KBM-7 (cell line): ENCODE measurements around the gene TRHDE.

Experiments used
- DNase-seq: peaks from one replicate; pipeline ENCODE4 v3.0.0-alpha.2; 2015
- in situ Hi-C: fragments of 300-500 bp; cut with MboI; formaldehyde crosslinking; loops from 2 replicates; pipeline ENCODE4 v1.14.3; 2020; ENCODE audit warnings: low sequenced_read_pairs, low pct_unique_long_range_greater_than_20kb, mixed read lengths

The TRHDE gene

DNA sequence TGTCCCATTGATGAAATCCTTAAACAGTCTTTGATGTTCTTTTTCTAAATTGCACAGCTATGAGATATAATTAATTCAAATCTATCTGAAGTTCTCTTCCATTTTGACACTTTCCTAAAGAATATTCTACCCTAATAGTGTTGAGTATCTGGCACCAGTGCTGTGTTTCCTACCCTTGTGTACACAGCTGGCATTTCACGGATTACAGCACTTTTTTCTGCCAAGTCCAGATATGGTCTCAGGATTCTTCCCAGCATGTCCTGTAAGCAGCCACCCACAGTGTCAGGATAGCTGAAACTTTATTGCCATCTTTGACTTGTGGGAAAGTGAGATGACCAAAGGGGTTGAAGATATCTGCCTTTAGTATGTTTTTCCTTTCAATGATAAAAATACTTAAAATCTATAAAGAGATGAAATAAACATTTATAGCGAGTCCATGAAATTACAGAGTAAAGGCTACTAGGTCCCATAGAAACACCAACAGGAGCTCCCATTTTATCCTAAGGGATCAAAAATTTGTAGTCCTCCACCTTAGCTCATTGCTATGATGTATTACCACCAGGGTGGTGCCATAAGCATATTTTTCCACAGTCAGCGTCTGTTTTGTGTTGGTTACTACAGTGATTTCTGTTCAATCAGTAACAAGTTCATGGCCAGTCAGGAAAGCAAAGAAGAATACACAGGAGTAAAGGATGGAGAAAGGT is 96.7 kb downstream of the TRHDE start:
- in situ Hi-C loops = no loop called here
- no peak for DNase-seq

DNA sequence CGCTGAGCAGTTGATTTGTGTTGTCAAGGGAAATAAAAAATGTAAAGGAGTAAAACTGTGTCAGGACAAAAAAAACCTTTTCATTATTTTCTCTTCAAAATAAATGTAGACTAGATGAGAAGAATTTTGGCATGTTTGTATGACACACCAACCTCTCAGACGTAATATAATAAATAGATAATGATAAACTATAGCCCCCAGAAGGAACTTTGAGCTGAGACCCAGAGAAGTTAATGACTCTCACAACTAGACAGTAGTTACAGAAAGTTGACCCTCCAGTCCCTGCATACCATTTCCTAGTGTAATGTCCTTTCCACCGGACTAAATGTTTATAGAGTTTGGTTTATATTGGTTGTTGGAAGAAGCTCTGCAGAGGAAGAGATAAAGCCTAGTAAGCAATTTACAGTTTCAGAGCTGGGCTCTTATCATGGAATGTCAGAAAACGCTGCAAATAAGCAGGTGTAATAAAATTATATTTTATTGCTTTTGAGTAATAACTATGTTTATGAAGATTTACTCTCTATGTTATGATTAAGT is 97.3 kb downstream of the TRHDE start:
- no peak for DNase-seq
- in situ Hi-C loops = no loop called here

GRCh38 chr12:72380441-72380840 is 108.3 kb downstream of the TRHDE start:
- in situ Hi-C loops = no loop called here
- DNase-seq = no peak

DNA sequence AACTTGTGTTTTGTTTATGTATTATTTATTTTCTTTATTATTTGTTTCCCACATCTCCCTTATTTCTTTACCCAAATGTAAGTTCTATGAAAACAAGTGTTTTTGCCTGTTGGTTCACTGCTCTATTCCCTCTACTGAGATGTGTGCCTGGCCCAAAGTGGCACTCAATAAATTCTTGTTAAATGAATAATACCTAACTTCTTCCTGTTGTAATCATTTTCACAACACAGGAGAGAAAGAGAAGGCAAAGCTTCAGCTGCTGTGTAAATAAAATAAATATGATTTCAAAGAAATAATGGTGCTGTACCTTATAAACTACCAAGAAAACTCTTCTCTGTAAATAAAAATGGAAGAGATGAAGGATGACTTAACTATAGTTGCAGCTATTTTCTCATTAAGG is 116.2 kb downstream of the TRHDE start:
- in situ Hi-C loops = no loop called here
- DNase-seq = no peak

DNA sequence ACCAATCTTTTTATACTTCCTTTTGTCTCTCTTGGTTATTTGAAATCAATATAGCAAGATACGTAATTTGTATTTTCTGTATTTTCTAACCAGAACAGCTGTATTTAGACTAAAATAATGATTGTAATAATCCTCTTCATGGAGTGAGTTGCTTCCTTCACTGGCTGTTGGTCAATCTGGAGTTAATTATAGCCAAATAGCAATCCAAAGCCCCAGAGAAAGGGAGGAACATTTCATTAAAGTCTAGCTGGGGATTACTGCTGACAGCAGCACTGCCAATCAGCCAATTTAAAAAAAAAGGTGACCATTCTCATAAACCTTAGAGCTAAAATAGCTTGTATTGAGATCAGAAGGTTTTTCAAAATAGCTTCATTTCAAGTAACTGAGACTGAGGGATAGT is 118.0 kb downstream of the TRHDE start:
- DNase-seq = no peak
- in situ Hi-C loops = no loop called here

DNA sequence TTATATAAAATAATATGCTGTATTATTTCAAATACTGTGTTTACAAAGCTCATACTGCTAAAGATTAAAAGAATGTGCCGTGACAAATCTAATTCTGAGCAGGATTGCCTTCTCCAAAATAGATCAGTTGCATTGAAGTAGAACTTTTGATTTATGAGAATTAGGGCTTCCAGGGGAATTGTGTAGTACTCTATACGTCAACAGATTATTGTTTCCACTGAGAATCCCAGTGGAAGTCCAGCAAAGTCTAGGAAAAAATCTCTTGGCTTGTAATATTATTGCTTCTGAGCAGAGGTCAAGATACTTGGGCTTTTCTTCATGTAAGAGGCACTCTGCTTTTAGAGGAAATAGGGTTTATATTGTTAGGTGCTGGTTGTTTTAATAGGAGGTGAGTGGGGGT is 133.9 kb downstream of the TRHDE start:
- in situ Hi-C loops = no loop called here
- DNase-seq = no peak

GRCh38 chr12:72432037-72432604 is 160.0 kb downstream of the TRHDE start:
- in situ Hi-C loops = no loop called here
- DNase-seq = no peak

- in situ Hi-C loops = no loop called here
- DNase-seq = no peak
Observed at GRCh38 chr12:72433298-72433697, 161.1 kb downstream of the TRHDE start.

DNA sequence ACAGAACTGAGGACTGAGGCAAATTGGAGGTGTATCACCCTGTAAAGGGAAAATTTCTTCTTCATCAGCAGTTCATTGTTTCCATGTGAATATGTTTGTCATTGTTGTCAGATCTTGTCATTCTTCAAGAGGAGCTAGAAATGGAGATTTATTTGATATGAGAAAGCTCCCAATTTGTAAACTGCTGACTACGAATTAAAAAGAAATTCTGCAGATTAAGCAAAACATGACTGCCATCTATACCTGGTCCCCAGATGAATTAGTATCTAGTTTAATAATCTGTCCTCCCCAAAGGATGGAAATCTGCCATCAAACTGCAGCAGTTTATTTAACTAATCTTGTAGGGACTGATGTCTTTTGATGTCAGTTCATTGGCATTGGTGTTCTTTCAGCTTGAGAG is 162.8 kb downstream of the TRHDE start:
- no peak for DNase-seq
- in situ Hi-C loops = no loop called here

DNA sequence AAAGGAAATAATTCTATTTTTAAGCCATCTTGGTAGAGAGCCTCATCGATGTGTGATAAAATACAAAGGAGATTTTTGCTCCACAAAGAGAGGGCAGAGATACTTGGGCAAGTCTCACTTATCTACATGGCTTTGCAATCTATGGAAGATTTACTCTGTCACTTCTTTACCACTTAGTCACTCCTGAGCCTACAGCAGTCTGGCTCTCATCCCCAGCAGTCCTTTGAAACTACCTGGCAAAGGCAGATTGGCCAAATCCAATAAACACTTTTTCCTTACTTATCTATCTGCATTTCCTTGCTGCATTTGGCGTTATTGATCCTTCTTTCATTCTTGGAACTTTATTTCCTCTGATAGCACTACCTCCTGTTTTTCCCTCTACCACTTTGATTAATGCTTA is 170.0 kb downstream of the TRHDE start:
- in situ Hi-C loops = no loop called here
- no peak for DNase-seq

- no peak for DNase-seq
- in situ Hi-C loops = no loop called here
Observed at GRCh38 chr12:72444125-72444524, 172.0 kb downstream of the TRHDE start.

- DNase-seq = no peak
- in situ Hi-C loops = no loop called here
Observed at GRCh38 chr12:72444566-72444965, 172.4 kb downstream of the TRHDE start.

- no peak for DNase-seq
- in situ Hi-C loops = no loop called here
Observed at GRCh38 chr12:72448089-72448488, 175.9 kb downstream of the TRHDE start.

GRCh38 chr12:72448805-72449204 is 176.6 kb downstream of the TRHDE start:
- in situ Hi-C loops = no loop called here
- no peak for DNase-seq

GRCh38 chr12:72453066-72453465 is 180.9 kb downstream of the TRHDE start:
- no peak for DNase-seq
- in situ Hi-C loops = no loop called here

GRCh38 chr12:72453550-72453949 is 181.4 kb downstream of the TRHDE start:
- DNase-seq = no peak
- in situ Hi-C loops = no loop called here

DNA sequence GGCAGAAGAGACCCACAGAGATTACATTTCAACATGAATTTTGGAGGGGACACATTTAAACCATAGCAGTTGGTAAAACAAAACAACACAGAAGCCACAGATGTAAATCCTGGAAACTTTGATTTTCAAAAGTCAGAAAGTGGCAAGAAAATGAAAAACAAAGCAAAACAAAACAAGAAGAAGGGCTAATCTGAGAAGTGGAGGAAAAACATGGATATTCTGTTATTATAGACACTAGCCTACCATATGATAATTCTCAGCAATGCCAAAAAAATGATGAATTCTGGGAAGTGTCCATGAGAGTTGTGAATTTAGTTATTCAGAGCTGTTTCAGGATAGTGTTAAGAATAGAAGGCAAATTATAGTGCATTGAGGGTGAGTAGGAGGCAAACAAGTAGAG is 192.3 kb downstream of the TRHDE start:
- in situ Hi-C loops = no loop called here

GRCh38 chr12:72465155-72465554 is 193.0 kb downstream of the TRHDE start:
- in situ Hi-C loops = no loop called here
- DNase-seq = no peak

More for the DNA sequence above, 192.3 kb downstream of the TRHDE start:
- no peak for DNase-seq

DNA sequence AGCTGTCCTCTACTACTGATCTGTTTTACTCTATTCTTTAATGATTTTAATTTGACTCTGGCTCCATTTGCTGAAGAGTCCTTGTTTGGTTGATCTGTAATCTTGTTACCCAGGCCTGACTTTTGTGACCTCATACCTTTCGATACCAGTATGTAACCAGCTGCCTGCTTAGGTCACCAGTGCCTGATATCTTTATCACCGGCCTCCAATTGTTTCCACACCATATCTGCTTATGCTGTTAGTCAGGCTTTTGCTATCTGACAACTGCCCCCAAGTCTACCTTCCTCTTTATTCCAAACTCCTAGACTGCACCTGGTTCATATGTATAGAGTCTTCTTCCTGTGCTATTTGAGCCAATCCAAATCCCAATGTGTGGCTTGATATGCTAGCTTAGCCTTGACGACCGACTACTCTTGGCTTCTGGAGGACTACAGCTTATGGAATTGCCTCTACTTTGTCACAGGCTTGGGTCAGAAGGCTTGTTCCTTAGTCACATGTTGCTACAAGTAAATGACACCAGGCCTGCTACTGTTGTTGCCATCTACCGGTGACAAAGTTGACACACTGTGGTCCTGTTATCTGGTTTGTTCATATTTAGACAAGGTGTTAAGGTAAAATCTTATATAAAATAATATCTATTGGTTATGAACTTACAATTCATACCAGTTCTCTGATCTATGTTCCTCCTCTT is 193.9 kb downstream of the TRHDE start:
- no peak for DNase-seq
- in situ Hi-C loops = no loop called here

- in situ Hi-C loops = no loop called here
- no peak for DNase-seq
Observed at GRCh38 chr12:72467985-72468384, 195.8 kb downstream of the TRHDE start.
